AG09319 (cell line): Measurements from ENCODE around the gene NDUFAF7.
A peak's percentile ranks its signal among the peaks of the same experiment; 100 is the strongest.
"Not testable (repeated sequence)": the region's sequence is repeated elsewhere in the genome, so short reads cannot be mapped to it uniquely, and the experiment has no call there.

Experiments
- DNase-seq: peaks from one replicate; pipeline ENCODE4 v3.0.0-alpha.2; 2010; ENCODE audit warnings: low read depth; ENCODE audit errors: extremely low read depth
- TF ChIP-seq, protein P1 (sequence below): IDR thresholded peaks from 2 replicates; pipeline ENCODE4 v1.5.1; 2011; ENCODE audit warnings: low read depth, mild to moderate bottlenecking, inconsistent platforms, low read length, moderate library complexity

NDUFAF7 gene

DNA sequence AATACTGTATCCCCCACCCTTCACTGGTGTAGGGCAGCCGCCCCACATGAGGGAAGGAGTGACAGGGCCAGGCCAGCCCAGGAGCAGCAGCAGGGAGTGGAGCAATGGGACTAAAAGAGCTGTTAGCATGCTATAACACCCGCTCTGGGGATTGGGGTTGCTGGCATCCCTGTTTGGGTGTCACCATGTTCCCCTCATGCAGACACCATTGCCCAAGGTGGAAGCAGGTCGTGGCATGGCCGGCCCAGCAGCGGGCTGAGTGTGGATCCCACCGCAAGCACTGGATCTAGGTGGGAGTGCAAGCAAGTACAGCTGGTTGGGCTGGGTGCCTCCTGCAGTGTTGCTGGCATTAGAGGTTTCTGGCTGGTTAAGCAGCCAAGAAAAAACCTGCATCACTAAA lies 39.7 kb upstream of the NDUFAF7 start:
- no peak for DNase-seq
- TF ChIP-seq, protein P1, sequence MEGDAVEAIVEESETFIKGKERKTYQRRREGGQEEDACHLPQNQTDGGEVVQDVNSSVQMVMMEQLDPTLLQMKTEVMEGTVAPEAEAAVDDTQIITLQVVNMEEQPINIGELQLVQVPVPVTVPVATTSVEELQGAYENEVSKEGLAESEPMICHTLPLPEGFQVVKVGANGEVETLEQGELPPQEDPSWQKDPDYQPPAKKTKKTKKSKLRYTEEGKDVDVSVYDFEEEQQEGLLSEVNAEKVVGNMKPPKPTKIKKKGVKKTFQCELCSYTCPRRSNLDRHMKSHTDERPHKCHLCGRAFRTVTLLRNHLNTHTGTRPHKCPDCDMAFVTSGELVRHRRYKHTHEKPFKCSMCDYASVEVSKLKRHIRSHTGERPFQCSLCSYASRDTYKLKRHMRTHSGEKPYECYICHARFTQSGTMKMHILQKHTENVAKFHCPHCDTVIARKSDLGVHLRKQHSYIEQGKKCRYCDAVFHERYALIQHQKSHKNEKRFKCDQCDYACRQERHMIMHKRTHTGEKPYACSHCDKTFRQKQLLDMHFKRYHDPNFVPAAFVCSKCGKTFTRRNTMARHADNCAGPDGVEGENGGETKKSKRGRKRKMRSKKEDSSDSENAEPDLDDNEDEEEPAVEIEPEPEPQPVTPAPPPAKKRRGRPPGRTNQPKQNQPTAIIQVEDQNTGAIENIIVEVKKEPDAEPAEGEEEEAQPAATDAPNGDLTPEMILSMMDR: no peak

DNA sequence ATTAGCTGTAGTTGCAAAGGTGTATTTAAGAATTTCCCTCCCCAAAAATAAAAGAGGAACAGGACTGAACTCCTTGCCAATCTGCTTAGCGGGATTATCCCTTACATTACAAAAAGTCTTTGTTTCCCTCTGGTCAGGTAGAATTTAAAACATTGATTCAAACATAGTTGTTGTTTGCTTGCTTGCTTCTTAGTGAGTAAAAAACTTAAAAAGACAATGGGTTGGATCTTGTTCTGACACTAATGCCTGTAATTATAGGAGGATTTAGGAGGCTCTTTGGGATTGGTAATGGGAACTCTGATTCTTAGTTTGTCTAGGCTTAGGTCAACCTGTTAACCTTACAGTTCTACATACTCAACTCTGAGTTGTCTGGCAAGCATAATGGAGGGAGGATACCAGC lies 38.9 kb upstream of the NDUFAF7 start:
- TF ChIP-seq, protein P1: no peak
- no peak for DNase-seq

DNA sequence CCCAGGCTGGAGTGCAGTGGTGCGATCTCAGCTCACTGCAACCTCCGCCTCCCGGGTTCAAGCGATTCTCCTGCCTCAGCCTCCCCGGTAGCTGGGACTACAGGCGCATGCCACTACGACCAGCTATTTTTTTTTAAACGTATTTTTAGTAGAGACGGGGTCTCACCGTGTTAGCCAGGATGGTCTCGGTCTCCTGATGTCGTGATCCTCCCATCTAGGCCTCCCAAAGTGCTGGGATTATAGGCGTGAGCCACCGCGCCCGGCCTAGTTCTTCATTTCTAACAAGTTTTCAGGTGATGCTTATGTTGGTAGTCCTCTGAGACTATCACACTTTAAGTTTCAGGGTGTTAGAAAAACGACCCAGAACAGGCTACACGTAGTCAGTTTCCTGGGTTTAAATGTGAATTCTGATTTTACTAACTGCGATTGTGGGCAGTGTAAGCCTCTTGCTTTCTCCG lies 35.6 kb upstream of the NDUFAF7 start:
- not testable (repeated sequence) for DNase-seq

DNA sequence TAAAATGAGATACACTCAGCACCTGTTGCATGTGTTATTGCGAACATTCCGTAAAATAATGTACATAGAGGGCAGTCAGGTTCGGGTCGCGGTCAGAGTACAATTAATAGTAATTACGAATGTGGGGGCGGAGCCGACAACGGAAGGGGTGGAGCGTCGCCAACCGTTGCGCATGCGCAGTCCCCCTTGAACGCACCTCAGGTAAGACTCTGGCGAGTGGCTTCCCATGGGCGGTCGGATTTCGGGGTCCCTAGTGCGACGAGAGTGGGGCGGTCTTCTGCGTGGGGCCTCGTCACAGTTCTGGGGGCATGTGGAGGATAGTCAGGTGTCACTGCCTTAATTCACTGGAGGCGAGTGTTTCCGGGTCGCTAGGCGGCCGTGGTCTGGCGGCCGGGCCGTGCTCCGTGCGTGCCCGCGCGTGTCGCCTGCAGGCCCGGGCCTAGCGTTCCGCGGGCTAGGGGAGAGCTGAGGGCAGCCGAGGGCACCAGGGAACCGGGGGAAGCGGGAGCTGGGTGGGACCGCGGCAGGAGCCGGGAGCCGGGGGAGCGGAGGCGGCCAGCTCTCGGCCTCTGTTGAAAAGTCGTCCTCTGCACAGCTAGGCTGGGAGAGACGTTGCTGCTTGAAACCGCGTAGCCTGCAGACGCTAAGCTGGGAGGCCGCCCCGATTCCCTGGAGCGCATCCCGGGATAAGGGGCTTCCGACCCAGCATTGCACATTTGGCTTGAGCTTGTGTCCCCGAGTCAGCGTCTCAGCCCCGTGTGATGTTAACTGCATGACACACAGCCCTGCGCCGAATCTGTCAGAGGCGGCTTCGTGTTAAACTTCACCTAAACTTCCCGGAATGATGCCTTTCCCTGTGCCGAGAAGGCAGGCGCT lies 34.9 kb upstream of the NDUFAF7 start, which contains the start of gene CEBPZOS:
Gene CEBPZOS, plus strand, starts transcription at position 177 of the 876 bp plus-strand sequence. CDS start 3,209 bp downstream, outside the sequence.
- TF ChIP-seq, protein P1: no peak
- peak; percentile 48 for DNase-seq

DNA sequence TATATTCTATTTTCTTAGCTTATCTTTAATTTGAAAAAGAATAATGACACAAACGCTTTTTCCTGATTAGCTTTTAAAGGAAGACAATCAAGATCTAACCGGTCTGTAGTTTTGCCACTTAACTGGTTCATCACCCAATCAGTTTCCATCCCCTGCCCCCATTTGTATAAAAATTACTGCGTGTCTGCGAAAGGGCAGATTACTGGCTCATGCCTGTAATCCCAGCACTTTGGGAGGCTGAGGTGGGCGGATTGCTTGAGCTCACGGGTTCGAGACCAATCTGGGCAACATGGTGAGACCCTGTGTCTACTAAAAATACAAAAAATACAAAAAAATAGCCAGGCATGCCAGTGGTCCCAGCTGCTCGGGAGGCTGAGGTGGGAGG lies 32.8 kb upstream of the NDUFAF7 start:
- DNase-seq: no peak
- TF ChIP-seq, protein P1: no peak

DNA sequence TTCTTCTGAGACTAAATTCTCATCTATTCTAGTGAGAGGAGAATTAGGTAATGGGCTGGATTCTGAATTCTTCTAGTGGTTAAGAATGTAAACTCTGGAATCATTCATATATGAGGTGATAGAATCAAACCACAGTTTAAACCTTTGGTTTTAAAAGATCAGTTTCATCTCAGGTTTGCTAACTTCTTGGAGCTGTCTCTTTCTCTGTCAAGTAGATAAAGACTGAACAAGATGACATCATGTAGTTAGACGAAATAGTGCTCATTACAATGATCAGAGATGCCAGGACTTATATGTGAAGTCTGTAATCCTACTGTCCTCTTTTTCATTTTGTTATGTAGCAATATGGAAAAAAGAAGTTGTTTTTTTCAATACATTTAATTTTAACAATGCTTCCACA lies 30.2 kb upstream of the NDUFAF7 start:
- DNase-seq: no peak
- TF ChIP-seq, protein P1: no peak

DNA sequence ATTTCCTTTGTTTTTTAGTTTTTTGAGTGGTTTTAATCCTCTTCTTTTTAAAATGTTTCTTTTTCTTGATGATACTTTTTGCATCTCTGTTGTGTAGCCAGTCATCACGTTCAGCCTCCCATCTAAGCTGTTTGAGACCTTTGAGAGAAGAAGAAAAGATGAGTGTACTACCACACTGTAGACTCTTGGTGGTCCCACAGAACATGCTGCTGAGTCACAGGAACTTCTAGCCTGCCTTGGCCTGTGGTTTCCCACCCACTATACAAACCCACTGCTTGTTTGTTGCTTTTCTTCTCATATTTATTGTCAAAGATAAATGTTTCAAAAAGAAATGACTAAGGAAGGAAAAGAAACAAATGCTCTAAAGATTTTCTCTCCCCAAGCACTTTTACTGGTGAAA lies 29.7 kb upstream of the NDUFAF7 start:
- TF ChIP-seq, protein P1: no peak
- no peak for DNase-seq
